Hepatic stellate cell (primary cell): ENCODE data around the gene CAMK2B.
A peak's percentile ranks its signal among the peaks of the same experiment; 100 is the strongest.

Experiments
- DNase-seq: peaks from one replicate; pipeline ENCODE4 v3.0.0; 2011; ENCODE audit warnings: low spot score

Gene CAMK2B

GRCh38 chr7:44273681-44274622 is 51.4 kb downstream of the CAMK2B start:
- no peak for DNase-seq

- DNase-seq: no peak
Measured at GRCh38 chr7:44272981-44273380, 52.4 kb downstream of the CAMK2B start.

- DNase-seq: no peak
Measured at GRCh38 chr7:44272456-44272855, 52.9 kb downstream of the CAMK2B start.

DNA sequence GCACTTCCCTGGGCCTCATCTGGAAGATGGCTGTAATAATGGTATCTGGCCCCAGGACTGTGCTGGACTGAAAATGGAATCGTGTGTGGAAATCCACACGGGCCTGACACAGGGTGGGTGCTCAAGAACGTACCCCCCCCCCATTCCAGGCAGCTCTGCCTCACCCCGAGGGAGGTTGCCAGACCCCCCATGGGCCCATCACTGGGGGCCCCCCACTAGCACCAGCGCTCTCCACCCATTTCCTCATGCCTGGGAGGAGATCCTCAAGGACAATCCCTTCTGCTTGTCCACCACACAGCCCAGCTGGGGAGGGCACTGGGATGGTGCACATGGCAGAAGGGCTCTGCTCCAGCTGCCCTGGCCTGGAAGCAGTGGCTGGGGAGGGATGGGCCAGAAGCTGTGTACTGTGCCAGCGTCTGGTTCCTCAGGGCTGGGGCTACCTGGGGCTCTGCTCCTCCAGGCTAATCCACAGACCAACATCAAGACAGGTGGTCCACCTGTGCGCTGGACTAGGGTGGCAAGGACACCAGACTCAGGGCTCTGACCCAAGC is 55.4 kb downstream of the CAMK2B start:
- no peak for DNase-seq

GRCh38 chr7:44269417-44269816 is 56.0 kb downstream of the CAMK2B start:
- no peak for DNase-seq

DNA sequence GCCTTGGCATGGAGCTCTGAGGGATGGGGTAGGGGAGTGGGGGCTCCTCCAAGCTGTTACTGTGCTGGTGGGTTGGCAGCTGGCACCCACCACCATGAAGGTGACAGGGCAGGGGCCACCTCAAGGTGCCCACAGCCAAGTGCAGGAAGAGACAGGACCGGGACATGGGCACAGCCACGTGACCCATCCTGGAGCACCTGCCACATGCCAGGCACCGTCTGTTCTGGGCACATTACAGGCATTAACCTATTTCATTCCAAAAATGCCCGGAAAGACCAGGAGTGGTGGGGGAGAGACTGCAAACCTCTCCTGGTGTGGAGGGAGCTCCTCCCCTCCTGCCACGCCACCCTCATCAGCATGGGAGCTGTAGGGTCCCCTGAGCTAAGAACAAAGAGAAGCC is 56.7 kb downstream of the CAMK2B start:
- DNase-seq: no peak

DNA sequence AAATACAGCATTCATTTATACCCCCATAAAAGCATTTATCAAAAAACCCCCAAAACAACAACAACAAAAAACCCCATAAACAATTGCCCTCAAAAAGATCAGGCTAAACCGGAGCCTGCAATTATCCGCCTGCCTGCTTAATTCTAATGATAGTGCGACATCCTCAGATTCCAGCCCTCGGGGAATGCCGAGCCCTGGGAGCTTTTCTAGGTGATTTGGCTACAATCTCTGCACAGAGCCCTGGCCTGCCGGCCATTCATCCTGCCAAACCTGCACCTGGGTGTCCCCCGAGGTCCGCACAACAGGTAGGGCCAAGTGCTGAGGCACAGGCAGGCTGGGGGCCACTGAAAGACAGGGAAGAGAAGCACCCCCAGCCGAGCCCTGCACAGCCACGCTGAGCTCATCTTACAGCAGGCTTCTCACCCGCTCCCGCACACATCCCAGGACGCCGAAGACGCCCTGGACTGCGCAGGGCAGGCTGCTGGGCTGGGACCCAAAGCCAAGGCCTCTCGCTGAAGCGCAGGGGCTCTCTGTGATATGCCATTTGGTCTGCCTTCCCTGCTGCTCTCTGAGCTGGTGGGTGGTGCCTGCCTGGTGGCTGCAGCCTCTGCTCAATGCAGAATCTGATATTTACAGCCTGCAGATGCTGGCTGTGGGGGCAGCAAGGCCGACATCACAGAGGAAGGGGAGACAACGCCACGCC is 57.5 kb downstream of the CAMK2B start:
- DNase-seq: no peak

DNA sequence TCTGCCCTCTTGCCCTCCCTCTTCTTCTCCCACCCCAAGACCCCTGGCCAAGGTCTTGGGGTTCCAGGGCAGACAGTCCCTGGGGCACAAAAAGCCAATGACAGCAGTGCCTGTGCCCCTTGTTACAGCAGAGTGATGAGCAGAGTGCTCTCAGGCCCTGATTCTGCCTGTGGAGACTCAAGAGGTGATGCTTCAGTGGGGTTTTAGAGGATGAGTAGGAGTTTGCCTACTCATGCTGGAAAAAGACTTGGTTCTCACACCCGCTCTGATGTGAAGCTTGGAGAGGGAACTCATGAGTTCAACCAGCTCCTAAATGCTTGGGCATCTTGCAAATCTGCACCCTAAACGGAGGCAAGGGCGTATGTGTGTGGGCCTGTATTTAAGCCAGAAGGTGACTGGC is 58.2 kb downstream of the CAMK2B start:
- DNase-seq: no peak

- no peak for DNase-seq
Measured at GRCh38 chr7:44266526-44266925, 58.9 kb downstream of the CAMK2B start.

DNA sequence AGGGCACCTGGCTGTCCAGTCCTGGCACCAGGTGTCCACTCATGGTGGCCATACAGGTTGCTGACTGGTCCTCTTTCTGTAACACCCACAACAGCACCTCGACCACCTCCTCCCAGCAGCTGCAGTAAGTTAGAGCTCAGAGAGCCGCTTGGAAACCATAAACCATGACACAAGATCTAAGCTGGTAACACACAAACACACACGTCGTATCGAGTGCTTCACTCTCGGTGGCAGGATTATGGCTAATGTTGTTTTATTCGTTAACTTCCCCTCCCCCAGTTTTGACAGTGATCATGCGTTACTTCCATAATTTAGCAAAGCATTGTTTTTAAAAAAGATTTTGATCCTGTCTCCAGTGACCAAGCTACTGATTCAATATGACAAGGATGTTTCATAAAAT is 59.7 kb downstream of the CAMK2B start:
- no peak for DNase-seq

- DNase-seq: no peak
Measured at GRCh38 chr7:44264221-44264931, 61.0 kb downstream of the CAMK2B start.

GRCh38 chr7:44263326-44264082 is 61.9 kb downstream of the CAMK2B start:
- DNase-seq: no peak

GRCh38 chr7:44262031-44262430 is 63.4 kb downstream of the CAMK2B start:
- DNase-seq: no peak

- no peak for DNase-seq
Measured at GRCh38 chr7:44261240-44261639, 64.2 kb downstream of the CAMK2B start.

DNA sequence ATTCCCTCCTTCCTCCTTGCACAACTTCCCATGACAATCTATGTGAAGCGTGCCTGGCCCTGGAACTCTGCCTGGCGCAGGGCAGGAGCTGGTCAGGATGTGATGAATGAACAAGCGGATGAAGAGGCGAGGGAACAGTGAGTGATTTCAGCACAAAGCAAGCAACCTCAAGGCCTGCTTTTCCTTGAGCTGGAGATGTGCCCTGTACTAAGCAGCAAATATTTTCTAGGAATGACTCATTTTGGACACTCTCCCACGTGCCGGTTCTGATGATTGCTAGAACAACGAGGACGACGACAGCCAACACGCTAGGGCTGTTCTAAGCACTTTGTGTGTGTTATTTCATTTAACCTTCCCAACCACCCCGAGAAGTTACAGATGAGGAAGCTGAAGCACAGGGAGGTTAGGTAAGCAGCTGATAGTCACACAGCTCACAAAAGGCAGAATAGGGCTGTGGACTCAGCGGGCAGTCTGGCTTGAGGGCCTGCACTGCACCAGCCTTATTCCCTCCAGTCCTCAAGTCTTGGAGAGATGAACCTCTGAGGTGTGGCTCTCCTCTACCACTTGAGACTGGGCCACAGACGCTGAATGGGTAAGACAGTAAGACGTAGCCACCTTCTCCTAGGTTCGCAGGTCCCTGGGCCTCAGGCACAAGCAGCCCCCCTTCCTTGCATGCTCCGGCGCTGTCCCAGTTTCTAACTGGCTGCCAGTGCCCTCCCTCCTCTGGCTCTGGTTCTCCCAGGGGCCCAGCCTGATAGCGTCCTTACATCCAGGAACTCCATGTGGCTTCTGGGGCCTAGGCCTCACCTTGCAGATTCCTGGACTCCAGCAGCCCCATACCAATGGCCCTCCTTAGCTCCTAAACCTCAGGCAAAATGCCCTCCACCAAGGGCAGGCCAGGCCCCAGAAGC is 65.6 kb downstream of the CAMK2B start:
- DNase-seq: peak; percentile 84

DNA sequence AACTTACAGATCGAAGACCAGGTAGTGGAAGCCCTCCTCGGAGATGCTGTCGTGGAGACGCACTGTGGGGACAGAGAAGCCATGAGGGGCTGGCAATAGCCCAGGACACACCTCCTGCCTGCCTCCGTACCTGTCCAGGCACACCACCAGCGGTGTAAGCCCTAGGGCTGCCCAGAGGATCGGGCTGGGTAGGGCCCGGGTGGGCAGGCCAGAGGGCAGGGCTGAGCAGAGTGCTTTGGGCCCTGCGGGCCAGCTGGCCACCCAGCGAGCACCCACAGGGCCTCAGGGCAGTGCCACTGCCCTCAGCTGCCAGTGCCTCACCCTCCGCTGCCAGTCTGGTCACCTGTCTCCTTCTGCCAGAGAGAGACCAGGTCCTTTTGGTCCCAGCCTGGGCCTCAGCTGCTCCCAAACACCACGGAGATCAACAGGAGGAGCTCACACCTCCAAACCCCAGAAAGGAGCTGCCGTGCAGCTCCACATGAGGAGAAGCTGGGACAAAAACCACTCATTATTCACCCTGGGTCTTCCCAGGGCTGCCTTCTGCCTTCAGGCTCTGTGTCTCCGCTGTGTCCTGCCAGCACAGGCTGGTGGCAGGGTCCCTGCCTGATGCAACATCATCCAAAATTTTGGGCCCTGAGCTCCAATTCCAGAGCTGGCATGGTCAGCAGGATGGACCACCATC is 66.4 kb downstream of the CAMK2B start:
- DNase-seq: no peak

GRCh38 chr7:44258423-44258760 is 67.0 kb downstream of the CAMK2B start:
- no peak for DNase-seq

- peak; percentile 89 for DNase-seq
Measured at GRCh38 chr7:44257618-44258422, 67.6 kb downstream of the CAMK2B start.

- no peak for DNase-seq
Measured at GRCh38 chr7:44257213-44257612, 68.2 kb downstream of the CAMK2B start.
